OCI-LY1 (cell line): ENCODE results near the gene TFG.

Experiments
- H2AFZ ChIP-seq: fragments of 200-600 bp; sonication (generic), shearing (Covaris generic); 2 replicates; pipeline ENCODE4 v1.6.0; 2014; ENCODE audit warnings: antibody characterized with exemption, mild to moderate bottlenecking, low read length
- H3F3A ChIP-seq: fragments of 200-600 bp; sonication (generic), shearing (Covaris generic); 2 replicates; pipeline ENCODE4 v1.6.0; 2014; ENCODE audit warnings: mild to moderate bottlenecking, antibody characterized with exemption, low read length, moderate library complexity; ENCODE audit not compliant: insufficient read depth
- H3K27ac ChIP-seq: fragments of 200-600 bp; sonication (generic); 2 replicates; pipeline ENCODE4 v1.5.1; 2014; ENCODE audit warnings: low read length, mixed run types, mild to moderate bottlenecking, low read depth; ENCODE audit not compliant: poor library complexity, severe bottlenecking
- H3K27me3 ChIP-seq: fragments of 200-600 bp; sonication (generic); 2 replicates; pipeline ENCODE4 v1.6.0; 2014; ENCODE audit warnings: antibody characterized with exemption, mild to moderate bottlenecking, low read length, moderate library complexity; ENCODE audit not compliant: insufficient read depth
- H3K36me3 ChIP-seq: fragments of 200-600 bp; sonication (generic); 2 replicates; pipeline ENCODE4 v1.6.1; 2014; ENCODE audit warnings: mild to moderate bottlenecking, antibody characterized with exemption, low read length, moderate library complexity, mixed read lengths; ENCODE audit not compliant: insufficient read depth
- H3K4me1 ChIP-seq: fragments of 200-600 bp; sonication (generic); 2 replicates; pipeline ENCODE4 v1.5.1; 2014; ENCODE audit warnings: mild to moderate bottlenecking, low read length, moderate library complexity; ENCODE audit not compliant: insufficient read depth, severe bottlenecking
- H3K4me2 ChIP-seq: fragments of 200-600 bp; sonication (generic), shearing (Covaris generic); 2 replicates; pipeline ENCODE4 v1.6.1; 2014; ENCODE audit warnings: low read length
- H3K4me3 ChIP-seq: fragments of 200-600 bp; sonication (generic); 2 replicates; pipeline ENCODE4 v1.5.1; 2014; ENCODE audit warnings: low read length, low read depth, mild to moderate bottlenecking, mixed read lengths; ENCODE audit not compliant: poor library complexity, severe bottlenecking
- H3K79me2 ChIP-seq: fragments of 200-600 bp; shearing (Covaris generic); 2 replicates; pipeline ENCODE4 v1.6.1; 2016; ENCODE audit warnings: mixed run types, low read length, mixed read lengths; ENCODE audit not compliant: insufficient read depth
- H3K9ac ChIP-seq: fragments of 200-600 bp; sonication (generic), shearing (Covaris generic); 2 replicates; pipeline ENCODE4 v1.6.1; 2014; ENCODE audit warnings: mild to moderate bottlenecking, low read length, mixed read lengths
- H3K9me2 ChIP-seq: fragments of 200-600 bp; sonication (generic), shearing (Covaris generic); 2 replicates; pipeline ENCODE4 v1.6.1; 2014; ENCODE audit warnings: low read depth, mild to moderate bottlenecking, low read length, mixed read lengths
- H3K9me3 ChIP-seq: fragments of 200-600 bp; shearing (Covaris generic); 2 replicates; pipeline ENCODE4 v1.6.1; 2014; ENCODE audit warnings: low read length, mixed read lengths
- H4K20me1 ChIP-seq: fragments of 200-600 bp; sonication (generic), shearing (Covaris generic); 2 replicates; pipeline ENCODE4 v1.6.0; 2016; ENCODE audit warnings: mild to moderate bottlenecking, low read length; ENCODE audit not compliant: insufficient read depth
- EZH2 ChIP-seq: fragments of 200-600 bp; sonication (generic), shearing (Covaris generic); IDR thresholded peaks from 2 replicates; pipeline ENCODE4 v1.8.0; 2017; ENCODE audit warnings: borderline replicate concordance, mixed run types, mild to moderate bottlenecking, antibody characterized with exemption, low read length, moderate library complexity, mixed read lengths
- TF ChIP-seq, protein P1 (sequence below): fragments of 200-600 bp; sonication (generic), shearing (Covaris generic); IDR thresholded peaks from 2 replicates; pipeline ENCODE4 v1.5.1; 2017; ENCODE audit warnings: mild to moderate bottlenecking, antibody characterized with exemption, low read length, moderate library complexity, mixed read lengths

Gene TFG

DNA sequence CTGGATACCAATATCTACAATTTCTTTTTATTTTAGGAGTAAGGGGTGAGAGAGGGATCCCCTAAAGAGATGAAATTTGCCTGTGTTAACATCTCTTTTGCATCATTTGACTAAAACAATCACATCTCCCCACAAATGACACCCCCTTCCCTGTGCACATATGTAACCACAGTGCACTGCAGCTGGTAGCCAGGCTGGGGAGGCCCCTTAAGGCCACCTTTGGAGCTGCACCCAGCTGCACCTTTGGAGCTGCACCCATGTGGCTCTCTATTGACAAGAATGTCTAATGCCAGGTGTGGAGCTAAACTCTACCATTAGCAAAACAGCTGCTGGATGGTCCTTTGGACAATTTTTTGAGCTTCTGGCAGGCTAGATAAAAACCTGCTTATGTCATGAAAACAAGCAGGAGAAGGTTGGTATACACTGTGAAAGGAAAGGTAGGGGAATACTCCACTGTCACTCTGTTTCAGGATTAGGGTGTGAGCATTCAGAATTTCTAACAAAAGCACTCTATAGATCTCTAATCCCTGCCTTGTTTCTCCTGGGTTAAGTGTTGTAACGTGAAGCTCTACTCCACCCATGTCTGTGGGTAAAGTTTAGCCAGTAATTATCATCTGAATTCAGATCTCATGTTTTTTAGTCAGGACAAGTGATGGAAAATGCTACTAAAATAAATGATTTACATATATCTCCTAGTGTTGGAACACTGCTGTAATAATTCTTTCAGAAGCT, 52.1 kb downstream of the TFG start:
- H3K4me2 ChIP-seq, result no peak overlapping the region
- no peaks in the 10 kb centered on the region for H3K4me1 ChIP-seq
- no peak overlapping the region for H2AFZ ChIP-seq
- H3K4me3 ChIP-seq, result no peak overlapping the region
- no peak overlapping the region for H3K27ac ChIP-seq
- no peaks in the 10 kb centered on the region for H4K20me1 ChIP-seq
- H3K9me2 ChIP-seq, result no peaks in the 10 kb centered on the region
- H3F3A ChIP-seq, result no peaks in the 10 kb centered on the region
- H3K9me3 ChIP-seq, result no peaks in the 10 kb centered on the region
- TF ChIP-seq, protein P1, sequence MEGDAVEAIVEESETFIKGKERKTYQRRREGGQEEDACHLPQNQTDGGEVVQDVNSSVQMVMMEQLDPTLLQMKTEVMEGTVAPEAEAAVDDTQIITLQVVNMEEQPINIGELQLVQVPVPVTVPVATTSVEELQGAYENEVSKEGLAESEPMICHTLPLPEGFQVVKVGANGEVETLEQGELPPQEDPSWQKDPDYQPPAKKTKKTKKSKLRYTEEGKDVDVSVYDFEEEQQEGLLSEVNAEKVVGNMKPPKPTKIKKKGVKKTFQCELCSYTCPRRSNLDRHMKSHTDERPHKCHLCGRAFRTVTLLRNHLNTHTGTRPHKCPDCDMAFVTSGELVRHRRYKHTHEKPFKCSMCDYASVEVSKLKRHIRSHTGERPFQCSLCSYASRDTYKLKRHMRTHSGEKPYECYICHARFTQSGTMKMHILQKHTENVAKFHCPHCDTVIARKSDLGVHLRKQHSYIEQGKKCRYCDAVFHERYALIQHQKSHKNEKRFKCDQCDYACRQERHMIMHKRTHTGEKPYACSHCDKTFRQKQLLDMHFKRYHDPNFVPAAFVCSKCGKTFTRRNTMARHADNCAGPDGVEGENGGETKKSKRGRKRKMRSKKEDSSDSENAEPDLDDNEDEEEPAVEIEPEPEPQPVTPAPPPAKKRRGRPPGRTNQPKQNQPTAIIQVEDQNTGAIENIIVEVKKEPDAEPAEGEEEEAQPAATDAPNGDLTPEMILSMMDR, result peak; percentile 49
- TF ChIP-seq EZH2, result no peak
- H3K9ac ChIP-seq, result no peak overlapping the region
- no peaks in the 10 kb centered on the region; the same call in 1 of the 2 replicates for H3K27me3 ChIP-seq
- no peaks in the 10 kb centered on the region for H3K79me2 ChIP-seq
- no peaks in the 10 kb centered on the region for H3K36me3 ChIP-seq

DNA sequence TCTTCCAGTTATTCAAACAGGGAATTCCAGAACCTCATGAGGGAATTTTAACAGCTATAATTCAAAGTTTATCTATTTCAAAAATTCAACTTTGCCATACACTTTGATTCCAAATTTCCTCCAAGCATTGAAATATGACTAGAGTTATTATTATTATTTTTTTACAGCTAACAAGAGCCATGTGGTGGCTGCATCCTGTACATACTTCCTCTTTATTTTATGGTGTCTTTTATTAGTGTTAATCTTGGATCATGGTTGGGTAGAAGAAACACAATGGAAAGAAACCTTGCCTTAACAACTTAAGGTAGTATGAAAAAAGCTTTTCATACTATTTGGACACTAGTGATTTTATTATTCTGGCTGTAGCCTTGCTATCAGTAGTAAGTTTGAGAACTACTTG, 52.7 kb downstream of the TFG start:
- Histone ChIP-seq H3K4me3 (no peak overlapping the region), H3K4me2 (no peak overlapping the region)
- TF ChIP-seq, protein P1, result no peak
- TF ChIP-seq EZH2, result no peak

DNA sequence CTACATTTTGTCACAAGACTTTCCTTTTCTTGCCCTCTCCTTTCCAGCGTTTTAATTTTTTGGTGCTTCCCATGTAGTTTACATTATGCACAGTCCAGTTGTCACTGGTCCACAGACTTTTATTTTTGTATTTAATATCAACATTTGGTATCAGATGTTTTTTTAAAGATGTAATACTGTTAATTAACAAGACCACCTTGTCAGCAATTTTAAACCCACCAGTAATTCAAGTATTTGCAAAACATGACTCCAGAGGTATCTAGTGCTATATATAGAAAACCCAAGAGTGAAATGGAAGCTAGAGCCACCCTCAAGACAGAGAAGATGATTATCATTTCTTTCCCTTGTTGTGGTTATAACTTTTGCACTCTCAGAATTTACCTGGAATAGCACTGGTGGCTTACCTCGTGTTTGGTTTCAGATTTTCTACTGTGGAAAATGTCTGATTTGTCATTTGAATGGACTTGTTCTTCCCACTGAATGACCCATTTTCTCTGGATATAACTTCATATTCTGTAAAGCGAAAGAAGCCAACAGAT, 56.2 kb downstream of the TFG start:
- H3K9me2 ChIP-seq, result no peaks in the 10 kb centered on the region
- H3K9me3 ChIP-seq, result no peaks in the 10 kb centered on the region
- no peaks in the 10 kb centered on the region for H4K20me1 ChIP-seq
- no peak overlapping the region for H3K27ac ChIP-seq
- no peaks in the 10 kb centered on the region for H3K79me2 ChIP-seq
- no peaks in the 10 kb centered on the region; the same call in 1 of the 2 replicates for H3K27me3 ChIP-seq
- no peak overlapping the region for H3K4me2 ChIP-seq
- no peak for TF ChIP-seq EZH2
- TF ChIP-seq, protein P1, result no peak
- no peaks in the 10 kb centered on the region for H3F3A ChIP-seq
- H3K9ac ChIP-seq, result no peak overlapping the region
- H3K4me1 ChIP-seq, result no peaks in the 10 kb centered on the region
- H3K36me3 ChIP-seq, result no peaks in the 10 kb centered on the region
- H2AFZ ChIP-seq, result no peak overlapping the region
- H3K4me3 ChIP-seq, result no peak overlapping the region

More for the DNA sequence above, 52.7 kb downstream of the TFG start:
- H3K9me2 ChIP-seq, result no peaks in the 10 kb centered on the region
- no peak overlapping the region for H3K9ac ChIP-seq
- no peaks in the 10 kb centered on the region for H3K4me1 ChIP-seq
- H3K36me3 ChIP-seq, result no peaks in the 10 kb centered on the region
- no peaks in the 10 kb centered on the region for H4K20me1 ChIP-seq
- H3F3A ChIP-seq, result no peaks in the 10 kb centered on the region
- H3K79me2 ChIP-seq, result no peaks in the 10 kb centered on the region
- H3K9me3 ChIP-seq, result no peaks in the 10 kb centered on the region
- H3K27ac ChIP-seq, result no peak overlapping the region
- no peaks in the 10 kb centered on the region; the same call in 1 of the 2 replicates for H3K27me3 ChIP-seq
- H2AFZ ChIP-seq, result no peak overlapping the region
